Stomach smooth muscle (tissue), 2 donors: ENCODE results near the gene RNU7-1.
"Not testable (repeated sequence)": the region's sequence is repeated elsewhere in the genome, so short reads cannot be mapped to it uniquely, and the experiment has no call there.

Experiments used
- H3K27ac ChIP-seq: one replicate; pipeline ENCODE4 v1.7.0; 2013; ENCODE audit warnings: mild to moderate bottlenecking, low read length, inconsistent platforms
- H3K27me3 ChIP-seq, 2 donors: one replicate each; pipeline ENCODE4 v1.7.0; 2013; ENCODE audit warnings: low read length in 2 of 2; ENCODE audit not compliant: insufficient read depth in 2 of 2, control insufficient read depth in 1 of 2
- H3K36me3 ChIP-seq, 2 donors: one replicate each; pipeline ENCODE4 v1.7.0; 2013; ENCODE audit warnings: low read length in 2 of 2; ENCODE audit not compliant: control insufficient read depth in 2 of 2, insufficient read depth in 2 of 2
- H3K4me1 ChIP-seq: one replicate; pipeline ENCODE4 v1.7.0; 2013; ENCODE audit warnings: low read length; ENCODE audit not compliant: control insufficient read depth, insufficient read depth
- H3K4me3 ChIP-seq, 2 donors: one replicate each; pipeline ENCODE4 v1.7.0; 2013; ENCODE audit warnings: low read length in 2 of 2
- H3K9ac ChIP-seq, 2 donors: one replicate each; pipeline ENCODE4 v1.7.0; 2013; ENCODE audit warnings: low read length in 2 of 2, mild to moderate bottlenecking in 1 of 2
- H3K9me3 ChIP-seq, 2 donors: one replicate each; pipeline ENCODE4 v1.7.0; 2013; ENCODE audit warnings: low read length in 2 of 2; ENCODE audit not compliant: control insufficient read depth in 2 of 2
- donor health status: healthy.
- donor health status: Pancreatic carcinoma.

The RNU7-1 gene

DNA sequence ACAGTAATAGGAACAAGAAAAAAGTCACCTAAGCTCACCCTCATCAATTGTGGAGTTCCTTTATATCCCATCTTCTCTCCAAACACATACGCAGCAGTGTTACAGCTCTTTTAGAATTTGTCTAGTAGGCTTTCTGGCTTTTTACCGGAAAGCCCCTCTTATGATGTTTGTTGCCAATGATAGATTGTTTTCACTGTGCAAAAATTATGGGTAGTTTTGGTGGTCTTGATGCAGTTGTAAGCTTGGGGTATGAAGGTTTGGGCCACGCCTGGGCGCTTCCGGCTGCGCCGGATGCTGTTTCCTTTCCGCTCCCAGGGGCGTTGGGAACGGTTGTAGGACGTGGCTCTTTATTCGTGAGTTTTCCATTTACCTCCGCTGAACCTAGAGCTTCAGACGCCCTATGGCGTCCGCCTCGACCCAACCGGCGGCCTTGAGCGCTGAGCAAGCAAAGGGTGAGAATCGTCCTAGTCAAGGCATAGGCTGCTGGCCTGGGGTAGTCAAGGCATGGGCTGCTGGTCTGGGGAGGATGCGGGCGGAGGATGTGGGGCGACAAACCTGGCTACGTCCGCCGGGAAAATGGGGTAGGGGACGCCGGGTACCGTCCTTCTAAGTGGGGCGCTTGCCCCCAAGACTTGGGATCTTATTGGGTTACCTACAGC, at the start of gene RNU7-1, which contains the start of gene C12orf57:
RNU7-1 (plus strand) TSS at position 95 of the 659 bp plus-strand sequence.
C12orf57 (plus strand) TSS at position 301 of the 659 bp plus-strand sequence; CDS start at position 401, 100 bp downstream.
- Histone ChIP-seq H3K36me3 (peaks cover 6 to 21% of the 10 kb centered on the region in 2 donors), H3K9me3 (no peaks in the 10 kb centered on the region), H3K4me3 (peak within 1 kb of the TSS; percentile 88 to 94), H3K4me1 (peaks cover 51% of the 10 kb centered on the region), H3K27me3 (no peaks in the 10 kb centered on the region), H3K9ac (peak within 1 kb of the TSS; percentile 92 to 98), H3K27ac (peak within 1 kb of the TSS; percentile 98)

DNA sequence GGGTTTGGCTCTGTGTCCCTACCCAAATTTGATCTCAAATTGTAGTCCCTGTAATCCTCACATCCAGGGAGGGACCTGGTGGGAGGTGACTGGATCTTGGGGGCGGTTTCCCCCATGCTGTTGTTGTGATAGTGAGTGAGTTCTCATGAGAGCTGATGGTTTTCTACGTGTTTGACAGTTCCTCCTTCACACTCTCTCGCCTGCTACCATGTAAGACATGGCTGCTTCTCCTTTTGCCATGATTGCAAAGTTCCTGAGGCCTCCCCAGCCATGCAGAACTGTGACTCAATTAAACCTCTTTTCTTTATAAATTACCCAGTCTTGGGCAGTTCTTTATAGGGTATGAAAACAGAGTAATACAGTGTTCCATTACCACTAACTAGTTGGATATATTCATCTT, 49.3 kb upstream of the RNU7-1 start:
- no peaks in the 10 kb centered on the region for H3K27me3 ChIP-seq
- no peaks in the 10 kb centered on the region for H3K9me3 ChIP-seq
- peaks cover 9% of the 10 kb centered on the region for H3K4me1 ChIP-seq
- H3K9ac ChIP-seq: no peak overlapping the region
- H3K36me3 ChIP-seq: no peaks in the 10 kb centered on the region
- H3K27ac ChIP-seq: no peak overlapping the region
- H3K4me3 ChIP-seq: no peak overlapping the region

GRCh38 chr12:6896846-6897435, 46.7 kb upstream of the RNU7-1 start:
- Histone ChIP-seq H3K4me1 (peaks cover 6% of the 10 kb centered on the region), H3K27me3 (no peaks in the 10 kb centered on the region), H3K9me3 (no peaks in the 10 kb centered on the region), H3K4me3 (no peak overlapping the region), H3K27ac (no peak overlapping the region), H3K36me3 (no peaks in the 10 kb centered on the region), H3K9ac (no peak overlapping the region)

DNA sequence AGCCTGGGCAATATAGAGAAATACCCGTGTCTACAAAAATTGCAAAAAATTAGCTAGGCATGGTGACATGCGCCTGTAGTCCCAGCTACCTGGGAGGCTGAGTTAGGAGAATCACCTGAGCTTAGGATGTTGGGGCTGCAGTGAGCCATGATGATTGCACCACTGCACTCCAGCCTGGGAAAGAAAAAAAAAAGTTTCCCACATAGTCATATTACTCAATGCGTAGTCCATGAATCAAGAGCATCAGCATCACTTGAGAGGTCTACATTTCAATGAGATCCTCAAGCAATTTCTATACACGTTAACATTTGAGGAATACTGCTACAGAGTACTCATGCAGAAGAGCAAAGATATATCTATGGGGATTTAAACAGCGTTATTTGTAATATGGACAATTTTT, 44.2 kb upstream of the RNU7-1 start:
- H3K27ac ChIP-seq: no peak overlapping the region
- no peak overlapping the region for H3K9ac ChIP-seq
- H3K9me3 ChIP-seq: no peaks in the 10 kb centered on the region
- H3K4me3 ChIP-seq: no peak overlapping the region
- H3K4me1 ChIP-seq: peaks cover 11% of the 10 kb centered on the region
- no peaks in the 10 kb centered on the region for H3K36me3 ChIP-seq
- H3K27me3 ChIP-seq: no peaks in the 10 kb centered on the region

- no peaks in the 10 kb centered on the region for H3K36me3 ChIP-seq
- no peak overlapping the region for H3K9ac ChIP-seq
- H3K4me1 ChIP-seq: peaks cover 14% of the 10 kb centered on the region
- H3K27me3 ChIP-seq: no peaks in the 10 kb centered on the region
- no peak overlapping the region for H3K4me3 ChIP-seq
- H3K27ac ChIP-seq: no peak overlapping the region
- H3K9me3 ChIP-seq: no peaks in the 10 kb centered on the region
Observed at GRCh38 chr12:6899837-6900519, 43.6 kb upstream of the RNU7-1 start.

- H3K36me3 ChIP-seq: peaks cover 7 to 10% of the 10 kb centered on the region in 2 donors
- H3K4me3 ChIP-seq: no peak overlapping the region
- H3K9me3 ChIP-seq: no peaks in the 10 kb centered on the region
- peaks cover 20% of the 10 kb centered on the region for H3K4me1 ChIP-seq
- no peaks in the 10 kb centered on the region for H3K27me3 ChIP-seq
- H3K27ac ChIP-seq: no peak overlapping the region
- H3K9ac ChIP-seq: no peak overlapping the region
Observed at GRCh38 chr12:6902448-6902847, 41.2 kb upstream of the RNU7-1 start.

DNA sequence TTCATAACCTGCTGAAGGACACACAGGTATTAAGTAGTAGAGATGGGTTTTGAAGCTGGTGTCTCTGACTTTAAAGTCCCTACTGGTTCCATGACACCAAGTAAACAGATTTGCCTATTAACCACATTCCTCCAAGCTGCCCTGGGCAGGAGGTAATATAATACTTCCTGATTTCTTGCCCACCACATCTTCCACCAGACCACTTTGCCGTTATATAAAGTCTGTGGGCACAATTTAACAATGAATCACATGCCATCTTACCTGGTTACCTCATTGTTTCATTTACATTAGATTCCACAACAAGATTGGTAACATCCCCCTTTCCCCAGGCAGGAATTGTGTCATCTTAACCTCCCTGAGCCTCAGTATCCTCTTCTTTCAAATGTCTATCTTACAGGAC, 39.9 kb upstream of the RNU7-1 start:
- Histone ChIP-seq H3K4me3 (no peak overlapping the region), H3K4me1 (peaks cover 20% of the 10 kb centered on the region), H3K9me3 (no peaks in the 10 kb centered on the region), H3K36me3 (peaks cover 7 to 10% of the 10 kb centered on the region in 2 donors), H3K27ac (no peak overlapping the region), H3K9ac (no peak overlapping the region), H3K27me3 (no peaks in the 10 kb centered on the region)

- Histone ChIP-seq H3K4me3 (peak within 1 kb of the TSS; percentile 98 to 99), H3K27me3 (no peaks in the 10 kb centered on the region), H3K36me3 (peaks cover 7 to 10% of the 10 kb centered on the region in 2 donors), H3K27ac (peak within 1 kb of the TSS; percentile 76), H3K9ac (peak within 1 kb of the TSS; percentile 93 to 97), H3K4me1 (peaks cover 20% of the 10 kb centered on the region), H3K9me3 (no peaks in the 10 kb centered on the region)
Observed at GRCh38 chr12:6904280-6905276, 39.0 kb upstream of the RNU7-1 start, which contains the start of gene LRRC23. LRRC23 (plus strand) TSS chr12:6904822; CDS start chr12:6905634, 812 bp downstream.

GRCh38 chr12:6905414-6906040, 38.1 kb upstream of the RNU7-1 start:
- H3K9ac ChIP-seq: peak overlapping the region; percentile 93 to 97
- peak overlapping the region; percentile 98 to 99 for H3K4me3 ChIP-seq
- no peaks in the 10 kb centered on the region for H3K27me3 ChIP-seq
- peak overlapping the region; percentile 76 for H3K27ac ChIP-seq
- peaks cover 13% of the 10 kb centered on the region for H3K4me1 ChIP-seq
- H3K9me3 ChIP-seq: no peaks in the 10 kb centered on the region
- peaks cover 7 to 10% of the 10 kb centered on the region in 2 donors for H3K36me3 ChIP-seq

GRCh38 chr12:6908141-6908540, 35.5 kb upstream of the RNU7-1 start:
- not testable (repeated sequence) for H3K9me3 ChIP-seq, H3K4me3 ChIP-seq, H3K27ac ChIP-seq, H3K27me3 ChIP-seq, H3K36me3 ChIP-seq, H3K9ac ChIP-seq
- peaks cover 14% of the 10 kb centered on the region for H3K4me1 ChIP-seq
